ENCODE data around the gene NOTCH3.

The NOTCH3 gene

GRCh38 chr19:15122331-15123030 lies 78.3 kb downstream of the NOTCH3 start:
- no peak for DNase-seq

GRCh38 chr19:15120135-15121026 lies 80.4 kb downstream of the NOTCH3 start:
- DNase-seq, result no peak

DNA sequence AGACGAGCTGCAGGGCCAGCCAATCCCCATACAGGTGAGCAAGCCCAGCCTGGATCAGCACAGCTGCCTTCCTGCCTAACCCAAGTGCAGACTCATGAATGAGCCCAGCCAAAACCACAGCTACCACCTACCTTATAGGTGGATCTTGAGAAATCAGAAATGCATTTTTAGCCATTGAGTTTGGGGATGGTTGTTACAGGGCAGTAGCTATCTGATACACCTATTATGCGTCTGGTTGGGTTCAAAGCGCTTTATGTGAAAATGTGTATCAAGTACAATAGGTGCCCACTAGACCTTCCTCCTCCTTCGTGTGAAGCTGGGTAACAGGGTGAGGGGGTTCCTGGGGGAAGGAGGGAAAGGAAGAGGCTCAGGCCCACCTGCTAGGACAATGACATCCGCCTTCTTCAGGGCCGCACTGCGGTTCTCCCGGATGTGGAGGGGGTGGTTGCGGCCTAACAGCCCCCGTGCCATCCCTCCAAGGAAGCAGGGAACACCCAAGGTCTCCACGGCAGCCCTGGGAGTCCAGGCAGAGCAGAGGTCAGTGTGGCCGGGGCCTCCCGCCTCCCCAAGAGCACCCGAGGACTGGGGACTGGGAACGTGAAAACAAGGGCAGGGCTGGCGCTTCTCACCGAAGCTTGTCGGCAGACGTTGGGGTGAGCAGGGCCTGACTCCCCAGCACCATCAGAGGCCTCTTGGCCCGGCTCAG lies 81.9 kb downstream of the NOTCH3 start:
- DNase-seq, result no peak

DNA sequence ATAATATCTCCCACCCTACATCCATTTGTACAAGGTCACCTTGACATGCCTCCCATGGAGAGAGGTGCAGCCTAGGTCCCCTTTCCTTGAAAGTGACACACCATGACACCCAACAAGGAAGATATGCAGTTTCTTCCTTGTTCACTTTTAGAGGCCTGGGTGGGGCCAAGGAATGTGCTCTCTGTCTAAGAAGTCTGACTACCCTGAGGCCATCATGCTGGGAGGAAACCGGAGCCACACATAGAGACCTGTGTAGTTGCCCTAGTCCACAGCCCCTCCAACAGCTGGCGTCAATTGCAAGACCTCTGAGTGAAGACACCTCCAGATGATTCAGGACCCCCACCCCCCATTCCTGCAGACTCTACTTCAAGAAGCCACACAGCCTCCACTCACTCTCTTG lies 82.5 kb downstream of the NOTCH3 start:
- no peak for DNase-seq

DNA sequence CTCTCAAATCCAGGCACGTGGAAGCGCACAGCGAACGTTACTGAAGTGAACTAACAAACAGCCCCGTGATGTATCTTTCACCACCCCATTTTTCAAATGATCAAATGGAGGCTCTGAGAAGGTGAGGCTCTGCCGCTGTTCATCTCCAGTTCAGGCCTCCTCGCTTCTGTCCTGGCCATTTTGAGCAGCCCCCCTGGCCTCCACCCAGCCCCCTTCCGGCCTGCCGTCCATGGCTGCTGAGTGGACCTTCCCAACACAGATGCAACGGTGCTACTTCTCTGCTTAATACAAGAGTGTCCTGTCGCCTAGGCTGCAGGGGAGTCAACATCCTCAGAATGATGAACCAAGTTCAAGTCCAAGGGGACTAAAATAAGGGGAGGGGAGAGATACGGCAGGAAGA lies 83.9 kb downstream of the NOTCH3 start:
- DNase-seq, result no peak

GRCh38 chr19:15115762-15116615 lies 84.8 kb downstream of the NOTCH3 start:
- no peak for DNase-seq

DNA sequence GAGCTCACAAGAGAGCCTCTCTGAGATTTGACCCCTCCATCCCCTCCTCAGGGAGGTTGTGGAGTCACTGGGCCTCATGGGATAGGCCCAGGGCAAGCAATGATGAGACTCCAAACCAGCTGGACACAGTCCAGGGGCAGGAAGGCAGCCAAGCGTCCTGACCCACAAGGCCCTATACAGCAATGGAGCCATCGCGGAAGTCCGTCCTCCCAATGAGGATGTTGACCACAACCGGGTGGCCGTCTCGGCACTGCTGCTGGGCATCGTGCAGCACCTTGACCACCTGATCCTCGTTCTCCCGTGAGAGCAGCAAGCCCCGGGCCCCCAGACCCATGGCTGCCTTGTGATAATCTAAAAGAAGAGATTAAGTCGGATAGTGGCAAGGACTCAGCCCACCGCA lies 85.7 kb downstream of the NOTCH3 start:
- no peak for DNase-seq

GRCh38 chr19:15114153-15114540 lies 86.6 kb downstream of the NOTCH3 start:
- no peak for DNase-seq

- no peak for DNase-seq
Observed at GRCh38 chr19:15113245-15114152, 87.3 kb downstream of the NOTCH3 start.

- DNase-seq, result no peak
Observed at GRCh38 chr19:15112385-15112784, 88.4 kb downstream of the NOTCH3 start.

DNA sequence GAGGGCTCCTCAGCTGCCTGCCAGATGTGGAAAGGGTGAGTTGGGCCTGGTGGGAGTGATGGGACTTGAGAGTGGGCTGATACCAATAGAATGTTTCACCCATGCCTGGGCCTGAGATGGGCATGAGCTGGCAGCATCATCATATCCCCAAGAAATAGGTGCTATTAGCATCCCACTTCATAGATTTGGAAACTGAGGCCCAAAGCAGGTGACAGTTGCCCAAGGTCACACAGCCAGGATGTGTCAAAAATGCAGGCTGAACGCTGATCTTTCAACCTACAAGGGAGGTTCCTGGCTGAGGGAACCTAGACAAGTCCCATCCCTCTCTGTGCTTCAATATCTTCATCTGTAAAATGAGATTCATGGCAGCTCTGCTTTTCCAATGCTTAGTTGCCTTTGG lies 89.0 kb downstream of the NOTCH3 start:
- no peak for DNase-seq

GRCh38 chr19:15110418-15110815 lies 90.4 kb downstream of the NOTCH3 start:
- no peak for DNase-seq

GRCh38 chr19:15109768-15110417 lies 90.9 kb downstream of the NOTCH3 start:
- no peak for DNase-seq

Data from stimulated activated CD8-positive, alpha-beta memory T cell treated with anti-CD3 and anti-CD28 coated beads, Interleukin-4, amount 100 ng/mL, for 48 hours (primary cell).